ELF-1 (cell line): ENCODE results near the gene DLGAP4.

Source experiments
- DNase-seq: peaks from one replicate; pipeline ENCODE4 v3.0.0-alpha.2; 2016; ENCODE audit warnings: low read depth, low spot score

The DLGAP4 gene

GRCh38 chr20:36308986-36309385 is 2.8 kb downstream of the DLGAP4 start:
- DNase-seq = no peak

DNA sequence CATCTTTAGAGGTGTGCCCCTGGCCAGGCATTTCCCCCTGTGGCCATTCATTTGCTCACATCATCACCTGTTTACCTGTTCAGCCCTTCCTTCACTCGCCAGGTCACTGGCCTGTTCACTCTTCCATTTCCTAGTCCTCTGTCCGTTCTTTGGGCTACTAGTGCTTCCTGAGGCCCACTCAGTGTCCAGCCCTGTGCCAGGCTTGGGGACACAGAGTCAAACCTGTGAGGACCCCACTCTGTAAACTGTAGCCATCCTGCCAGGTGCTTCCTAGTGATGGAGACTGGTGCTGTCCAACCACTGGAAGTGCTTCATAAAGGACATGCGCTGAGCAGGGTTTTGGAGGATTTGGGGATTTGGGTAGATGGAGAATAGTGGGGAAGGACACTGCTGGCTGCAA is 3.5 kb downstream of the DLGAP4 start:
- DNase-seq = no peak

GRCh38 chr20:36310215-36310981 is 4.3 kb downstream of the DLGAP4 start:
- DNase-seq = no peak

- DNase-seq = no peak
Measured at GRCh38 chr20:36311141-36311853, 5.2 kb downstream of the DLGAP4 start.

- no peak for DNase-seq
Measured at GRCh38 chr20:36311854-36312723, 6.0 kb downstream of the DLGAP4 start.

- DNase-seq = no peak
Measured at GRCh38 chr20:36312724-36313441, 6.7 kb downstream of the DLGAP4 start.

DNA sequence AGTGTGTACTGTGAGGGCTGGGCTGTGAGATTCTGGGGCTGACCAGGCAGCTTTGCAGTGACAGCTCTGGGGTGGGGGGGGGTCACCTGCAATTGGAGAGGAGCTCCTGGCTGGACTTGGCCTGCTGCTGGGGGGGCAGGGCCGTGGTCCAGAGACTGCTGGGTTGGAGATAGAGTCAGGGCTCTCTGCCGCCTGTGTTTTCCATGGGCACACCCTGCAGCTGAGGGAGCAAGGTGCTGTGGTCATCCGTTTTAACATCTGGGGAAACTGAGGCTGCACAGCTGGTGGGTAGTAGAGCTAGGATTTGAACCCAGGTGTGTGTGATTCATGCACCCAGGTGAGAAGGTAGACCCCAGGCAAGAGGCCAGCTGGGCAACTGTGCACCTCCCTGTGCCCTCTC is 7.3 kb downstream of the DLGAP4 start:
- DNase-seq = no peak

GRCh38 chr20:36313926-36314325 is 7.8 kb downstream of the DLGAP4 start:
- no peak for DNase-seq

DNA sequence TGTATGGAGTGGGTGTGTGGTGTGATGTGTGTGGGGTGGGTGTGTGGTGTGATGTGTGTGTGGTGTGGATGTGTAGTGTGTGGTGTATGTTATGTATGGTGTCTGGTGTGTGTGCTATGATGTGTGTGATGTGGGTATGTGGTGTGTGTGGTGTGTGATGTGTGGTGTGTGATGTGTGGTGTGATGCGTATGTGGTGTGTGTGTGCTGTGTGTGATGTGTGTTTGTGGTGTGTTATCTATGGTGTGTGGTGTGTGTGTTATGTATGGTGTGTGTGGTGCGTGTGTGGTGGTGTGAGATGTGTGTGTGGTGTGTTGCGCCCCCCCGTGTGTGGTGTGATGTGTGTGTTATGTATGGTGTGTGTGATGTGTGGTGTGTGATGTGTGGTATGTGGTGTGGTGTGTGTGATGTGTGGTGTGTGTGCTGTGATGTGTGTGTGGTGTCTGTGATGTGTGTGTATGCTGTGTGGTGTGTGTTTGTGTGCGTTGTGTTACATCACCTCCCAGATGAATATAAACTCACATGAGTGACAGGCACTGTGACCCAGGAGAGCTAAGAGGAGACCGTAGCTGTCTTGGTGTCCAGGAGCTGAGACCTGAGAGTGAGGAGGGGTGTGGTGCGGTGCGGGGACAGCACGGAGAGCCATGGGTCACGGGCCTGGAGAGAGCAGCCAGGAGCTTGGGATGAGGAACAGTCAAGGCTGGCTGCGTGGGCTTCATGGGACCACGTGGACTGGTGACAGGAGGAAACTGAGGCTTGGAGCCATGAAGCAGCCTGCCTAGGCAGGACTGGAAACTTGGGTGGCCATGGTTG is 8.8 kb downstream of the DLGAP4 start:
- no peak for DNase-seq

GRCh38 chr20:36315545-36316351 is 9.6 kb downstream of the DLGAP4 start:
- DNase-seq = no peak

DNA sequence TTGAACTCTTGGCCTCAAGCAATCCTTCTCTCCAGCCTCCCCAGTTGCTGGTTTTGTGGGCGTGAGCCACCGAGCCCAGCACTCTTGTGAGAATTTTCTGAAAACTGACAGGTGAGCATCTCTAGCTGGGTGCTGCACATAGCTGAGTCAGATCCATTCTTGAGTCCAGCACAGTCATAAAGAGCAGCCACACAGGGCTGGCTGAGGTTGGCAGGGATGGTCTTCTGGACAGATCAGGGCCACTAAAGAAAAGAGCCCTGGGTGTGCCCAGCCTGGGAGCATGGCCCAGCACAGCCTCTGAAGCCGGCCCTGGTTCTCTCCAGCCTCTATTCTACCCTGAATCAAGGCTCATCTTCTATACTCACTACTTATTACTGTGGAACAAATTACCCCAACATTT is 11.5 kb downstream of the DLGAP4 start:
- no peak for DNase-seq

DNA sequence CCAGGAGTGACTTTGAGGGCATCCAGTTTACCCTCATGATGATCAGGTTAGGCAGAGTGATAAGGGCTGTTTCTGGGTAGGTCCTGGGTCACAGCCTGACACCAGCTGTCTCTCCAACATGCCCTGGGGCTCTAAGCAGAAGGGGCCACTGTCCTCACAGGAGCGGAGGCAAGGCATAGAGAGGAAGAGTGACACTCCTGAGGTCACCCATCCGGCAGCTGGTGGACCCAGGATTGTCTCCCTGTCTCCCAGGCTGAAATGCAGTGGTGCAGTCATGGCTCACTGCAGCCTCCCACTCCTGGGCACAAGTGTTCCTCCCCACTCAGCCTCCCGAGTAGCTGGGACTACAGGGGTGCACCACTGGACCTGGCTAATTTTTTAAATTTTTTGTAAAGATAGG is 12.0 kb downstream of the DLGAP4 start:
- no peak for DNase-seq

GRCh38 chr20:36319356-36320260 is 13.5 kb downstream of the DLGAP4 start:
- no peak for DNase-seq

GRCh38 chr20:36320261-36320897 is 14.2 kb downstream of the DLGAP4 start:
- DNase-seq = no peak

DNA sequence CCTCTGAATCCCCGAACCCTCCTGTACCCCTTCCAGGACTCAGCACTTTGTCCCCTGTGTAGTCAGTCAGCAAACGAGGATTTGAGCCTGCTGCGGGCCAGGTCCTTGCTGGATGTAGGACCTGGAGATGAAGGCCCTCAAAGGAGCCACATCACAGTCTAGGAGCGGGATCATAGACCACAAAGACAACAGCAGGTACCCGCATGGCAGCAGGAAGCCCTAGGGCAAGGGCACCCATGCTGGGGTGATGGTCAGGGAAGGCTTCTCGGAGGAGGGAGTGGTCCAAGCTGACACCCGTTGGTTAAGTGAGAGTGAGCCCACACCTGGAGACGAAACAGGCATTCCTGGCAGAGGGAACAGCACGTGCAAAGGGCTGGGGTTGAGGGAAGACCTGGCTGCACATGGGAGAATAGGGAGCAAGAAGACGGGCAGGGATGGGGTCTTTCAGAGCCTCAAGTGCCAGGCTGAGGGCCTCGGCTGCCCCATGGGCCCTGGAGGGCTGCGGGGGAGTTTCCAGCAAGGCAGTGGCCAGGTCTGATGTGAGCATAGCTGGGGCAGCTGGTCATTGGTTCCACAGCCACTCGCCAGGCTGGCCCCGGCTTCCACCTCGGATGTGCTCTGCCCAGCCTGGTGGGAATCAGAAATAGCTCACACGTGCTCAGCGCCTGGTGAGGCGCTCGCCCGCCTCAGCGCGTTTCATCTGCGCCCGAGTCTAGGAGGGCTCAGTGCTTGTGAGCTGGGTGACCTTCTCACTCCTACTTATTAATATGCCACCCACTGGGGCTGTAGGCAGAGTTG is 15.0 kb downstream of the DLGAP4 start:
- no peak for DNase-seq

GRCh38 chr20:36322131-36322530 is 16.0 kb downstream of the DLGAP4 start:
- DNase-seq = no peak

GRCh38 chr20:36330091-36330490 is 24.0 kb downstream of the DLGAP4 start:
- DNase-seq = no peak

- DNase-seq = no peak
Measured at GRCh38 chr20:36331209-36331608, 25.1 kb downstream of the DLGAP4 start.
